Adrenal gland (tissue), 12 donors: ENCODE measurements around the gene SREK1. TPM values are rescaled to one million over a fixed set of nuclear protein-coding genes. Genes with fewer than 3 reads are reported as not detected.

Experiments
- DNase-seq, 7 donors: peaks; one replicate each; pipeline ENCODE4 v3.0.0-alpha.2; 2019 to 2020
- H3K27ac ChIP-seq, 5 donors: fragments of 200-600 bp; sonication (generic) in 4 of 5; 1 replicate in 3 of 5; 2 replicates in 2 of 5; pipeline versions ENCODE4 v1.5.1 to v1.8.0; 2016 to 2020; ENCODE audit warnings: mild to moderate bottlenecking in 1 of 5
- H3K27me3 ChIP-seq: fragments of 200-600 bp; 2 replicates; pipeline ENCODE4 v1.8.0; 2021
- H3K36me3 ChIP-seq, 2 donors: fragments of 200-600 bp; replicated peaks in 1 of 2; 1 replicate in 1 of 2; 2 replicates in 1 of 2; pipeline versions ENCODE4 v1.5.1 to v1.8.0; 2018 to 2022
- H3K4me1 ChIP-seq, 2 donors: fragments of 200-600 bp; replicated peaks in 1 of 2; 1 replicate in 1 of 2; 2 replicates in 1 of 2; pipeline versions ENCODE4 v1.5.1 to v1.8.0; 2018 to 2021
- H3K4me3 ChIP-seq, 4 donors: fragments of 200-600 bp; sonication (generic) in 3 of 4; one replicate each; pipeline ENCODE4 v1.5.1; 2016 to 2018
- H3K9me3 ChIP-seq, 3 donors: fragments of 200-600 bp; sonication (generic) in 1 of 3; replicated peaks in 1 of 3; 1 replicate in 2 of 3; 2 replicates in 1 of 3; pipeline versions ENCODE4 v1.5.1 to v1.8.0; 2016 to 2021
- POLR2A ChIP-seq, 2 donors: fragments of 450-650 bp; IDR thresholded peaks; one replicate each; pipeline ENCODE4 v1.6.1; 2017; ENCODE audit warnings: antibody characterized with exemption in 2 of 2, mild to moderate bottlenecking in 2 of 2, moderate library complexity in 1 of 2
- WGBS, 4 donors: extraction: QIAGEN DNeasy Blood & Tissue Kit in 2 of 4; methylation state at CpG; one replicate each; pipeline versions ENCODE4 v1.1.5 to v1.1.7; 2013 to 2017; 5-methylcytosine and 5-hydroxymethylcytosine counted together
- intact Hi-C, 2 donors: fragments of 100-400 bp; cut with DNase I; formaldehyde crosslinking; loops; one replicate each; pipeline versions ENCODE4 v1.14.1 to v1.15.0; 2022 to 2023
- polyA plus RNA-seq, 3 donors: library from polyadenylated mRNA; stranded (reverse); fragments of 200-250 nt in 2 of 3; fragments of 350-450 nt in 1 of 3; fragmentation: Illumina TruSeq in 1 of 3; extraction: RNeasy Lipid Tissue Mini Kit (QIAGEN cat#74804) in 1 of 3; gene quantifications; one replicate each; pipeline ENCODE4 v1.2.3, GENCODE V29; 2013 to 2014
- total RNA-seq, 9 donors: library from RNA; depleted of rRNA in 4 of 9; stranded (reverse); fragments of >200 nt in 4 of 9; fragments of 120-200 nt in 1 of 9; fragmentation: NEBNext Ultra II Directional in 1 of 9; extraction: Animal tissue kit (Norgen Biotek cat#: 25700) in 1 of 9; gene quantifications; one replicate each; pipeline versions ENCODE4 v1.1.0 to v1.2.4, GENCODE V29; 2013 to 2023
- TF ChIP-seq, protein P1 (sequence below), 6 experiments: fragments of 450-650 bp in 4 of 6; fragments of 200-600 bp in 2 of 6; sonication (generic) in 1 of 6; IDR thresholded peaks; 1 replicate in 5 of 6; 2 replicates in 1 of 6; pipeline versions ENCODE4 v1.5.1 to v1.8.0; 2016 to 2021; ENCODE audit warnings: antibody characterized with exemption in 6 of 6, mild to moderate bottlenecking in 2 of 6, moderate library complexity in 1 of 6
- donor health status: healthy with polysubstance abuse.
- donor health status: Bipolar disorder and iron deficiency.
- donor health status: DM: yes; HTN: yes; CAD: no.
- donor health status: DM: no; HTN: no; CAD: no.
- donor health status: DM: no; HTN: no; CAD: no.
- donor health status: DM: yes; HTN: yes; CAD: no.

Gene SREK1
- total and polyA plus RNA-seq, 12 donors, result 14.3 to 126 (median 55.4) TPM

DNA sequence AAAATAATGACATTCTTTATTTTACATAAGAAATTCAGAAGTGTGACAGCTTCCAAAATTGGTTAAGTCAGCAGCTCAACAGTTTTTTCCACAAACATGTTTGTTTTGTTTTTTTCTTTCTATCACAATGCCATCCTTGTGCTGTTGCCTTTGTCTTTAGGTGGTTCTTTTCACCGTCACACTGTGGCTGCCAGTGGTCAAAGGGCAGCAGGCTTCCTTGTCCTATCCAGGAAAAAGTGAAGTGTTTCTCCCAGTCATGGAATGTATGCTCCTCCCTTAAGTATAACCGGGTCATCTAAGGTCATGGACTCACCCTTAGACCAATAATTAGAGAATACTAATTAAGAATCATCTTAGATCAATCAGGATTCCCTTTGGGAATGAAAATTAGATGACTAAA, 87.4 kb downstream of the SREK1 start:
- 73 to 85% (median 79%) methylated on average over 2 of the region's 2 CpGs for WGBS, 4 donors
- Histone ChIP-seq H3K4me3 (no peak overlapping the region), H3K27ac (no peak overlapping the region), H3K4me1 (no peaks in the 10 kb centered on the region), H3K27me3 (no peaks in the 10 kb centered on the region), H3K9me3 (no peaks in the 10 kb centered on the region), H3K36me3 (no peaks in the 10 kb centered on the region)
- TF ChIP-seq, protein P1, sequence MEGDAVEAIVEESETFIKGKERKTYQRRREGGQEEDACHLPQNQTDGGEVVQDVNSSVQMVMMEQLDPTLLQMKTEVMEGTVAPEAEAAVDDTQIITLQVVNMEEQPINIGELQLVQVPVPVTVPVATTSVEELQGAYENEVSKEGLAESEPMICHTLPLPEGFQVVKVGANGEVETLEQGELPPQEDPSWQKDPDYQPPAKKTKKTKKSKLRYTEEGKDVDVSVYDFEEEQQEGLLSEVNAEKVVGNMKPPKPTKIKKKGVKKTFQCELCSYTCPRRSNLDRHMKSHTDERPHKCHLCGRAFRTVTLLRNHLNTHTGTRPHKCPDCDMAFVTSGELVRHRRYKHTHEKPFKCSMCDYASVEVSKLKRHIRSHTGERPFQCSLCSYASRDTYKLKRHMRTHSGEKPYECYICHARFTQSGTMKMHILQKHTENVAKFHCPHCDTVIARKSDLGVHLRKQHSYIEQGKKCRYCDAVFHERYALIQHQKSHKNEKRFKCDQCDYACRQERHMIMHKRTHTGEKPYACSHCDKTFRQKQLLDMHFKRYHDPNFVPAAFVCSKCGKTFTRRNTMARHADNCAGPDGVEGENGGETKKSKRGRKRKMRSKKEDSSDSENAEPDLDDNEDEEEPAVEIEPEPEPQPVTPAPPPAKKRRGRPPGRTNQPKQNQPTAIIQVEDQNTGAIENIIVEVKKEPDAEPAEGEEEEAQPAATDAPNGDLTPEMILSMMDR (IDR thresholded peaks at IDR 0.05), result no peak
- no peak for TF ChIP-seq POLR2A (IDR thresholded peaks at IDR 0.05)
- no peak for DNase-seq
- intact Hi-C loops, result no loop called here

DNA sequence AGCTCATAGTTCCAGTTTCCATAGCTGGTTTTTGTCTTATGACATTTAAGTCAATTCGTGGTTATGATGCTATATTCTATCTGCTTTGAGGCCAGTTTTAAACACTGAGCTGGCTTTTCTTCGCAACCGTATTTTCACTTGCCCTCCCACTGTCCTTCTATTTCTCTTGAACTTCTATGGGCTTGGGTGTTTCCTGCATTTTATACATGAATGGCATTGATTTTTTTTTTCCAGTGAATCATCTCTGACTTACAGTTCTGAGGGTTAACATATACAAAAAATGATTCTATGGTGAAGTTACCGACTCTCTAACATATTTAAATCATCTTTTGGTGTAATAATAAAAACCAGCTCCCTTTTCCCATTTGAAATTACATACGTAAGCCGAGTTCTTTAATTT, 88.2 kb downstream of the SREK1 start:
- TF ChIP-seq POLR2A (IDR thresholded peaks at IDR 0.05), result no peak
- TF ChIP-seq, protein P1 (IDR thresholded peaks at IDR 0.05), result no peak

DNA sequence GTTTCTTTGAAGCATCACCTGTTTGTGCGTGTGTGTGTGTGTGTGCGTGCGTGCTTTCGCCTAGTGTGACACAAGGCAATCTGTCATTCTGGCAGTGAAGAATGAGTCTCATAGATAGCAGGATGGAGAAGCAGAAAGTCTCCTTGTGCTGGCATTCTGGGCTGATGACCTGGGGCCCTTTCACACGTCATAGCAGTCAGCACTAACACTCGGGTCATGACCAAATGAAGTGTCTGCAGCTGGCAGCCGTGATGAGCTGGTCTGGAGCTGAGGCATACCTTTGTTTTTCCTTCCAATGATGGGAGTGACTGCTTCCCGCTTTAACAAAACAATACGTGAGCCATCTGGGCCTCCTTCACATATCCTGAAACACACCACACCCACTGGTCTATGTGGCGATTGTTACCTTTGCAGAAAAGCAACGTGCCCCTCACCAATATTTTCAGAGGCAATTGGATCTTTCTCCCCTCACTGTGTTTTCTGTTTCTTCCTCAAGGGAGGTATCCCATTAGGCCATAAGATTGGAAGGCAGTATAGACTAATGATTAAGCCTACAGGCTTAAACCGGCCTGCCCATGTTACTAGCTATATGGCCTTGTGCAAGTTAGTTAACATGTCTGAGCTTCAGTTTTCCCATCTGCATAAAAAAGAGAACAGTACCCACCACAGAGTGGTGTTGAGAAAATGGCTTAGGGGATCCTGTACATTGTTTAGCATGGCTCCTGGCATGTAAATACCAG, 88.8 kb downstream of the SREK1 start:
- Histone ChIP-seq H3K9me3 (no peaks in the 10 kb centered on the region), H3K27ac (no peak overlapping the region), H3K4me1 (no peaks in the 10 kb centered on the region), H3K27me3 (no peaks in the 10 kb centered on the region), H3K36me3 (no peaks in the 10 kb centered on the region), H3K4me3 (no peak overlapping the region)
- 76 to 83% (median 80%) methylated on average over 12 of the region's 12 CpGs for WGBS, 4 donors
- intact Hi-C loops, result no loop called here
- TF ChIP-seq, protein P1 (IDR thresholded peaks at IDR 0.05), result no peak
- no peak for TF ChIP-seq POLR2A (IDR thresholded peaks at IDR 0.05)
- DNase-seq, result no peak

More for the DNA sequence above, 88.2 kb downstream of the SREK1 start:
- H3K27ac ChIP-seq, result no peak overlapping the region
- H3K9me3 ChIP-seq, result no peaks in the 10 kb centered on the region
- H3K4me3 ChIP-seq, result no peak overlapping the region
- H3K4me1 ChIP-seq, result no peaks in the 10 kb centered on the region
- H3K27me3 ChIP-seq, result no peaks in the 10 kb centered on the region
- no peak for DNase-seq
- H3K36me3 ChIP-seq, result no peaks in the 10 kb centered on the region
- intact Hi-C loops, result no loop called here
- WGBS, 4 donors, result 82 to 85% (median 84%) methylated on average over 6 of the region's 6 CpGs

Other genes with a start within 250 kb of the SREK1 start
- gene ERBIN, start 217.7 kb upstream of the SREK1 start, total RNA-seq, result 10 to 100 TPM; 29.3 to 74.0 (median 50.5) TPM
- gene ERBIN, start 217.7 kb upstream of the SREK1 start, polyA plus RNA-seq, result 10 to 100 TPM; 10.7 to 48.7 (median 15.0) TPM